MM.1S (cell line): ENCODE data around the gene RAB24.

Experiments used
- DNase-seq: peaks from one replicate; pipeline ENCODE4 v3.0.0-alpha.2; 2015
- H2AFZ ChIP-seq: fragments of 300-600 bp; sonication (generic); 2 replicates; pipeline ENCODE4 v1.6.0; 2016; ENCODE audit warnings: antibody characterized with exemption, low read length
- H3F3A ChIP-seq: fragments of 300-600 bp; sonication (generic); 2 replicates; pipeline ENCODE4 v1.6.1; 2016; ENCODE audit warnings: mild to moderate bottlenecking, antibody characterized with exemption, low read length, moderate library complexity, mixed read lengths; ENCODE audit not compliant: insufficient read depth
- H3K27ac ChIP-seq: fragments of 300-600 bp; sonication (generic); 2 replicates; pipeline ENCODE4 v1.5.1; 2016; ENCODE audit warnings: mild to moderate bottlenecking, low read length
- H3K27me3 ChIP-seq: fragments of 300-600 bp; sonication (generic); replicated peaks from 2 replicates; pipeline ENCODE4 v1.6.0; 2016; ENCODE audit warnings: low read length; ENCODE audit not compliant: insufficient read depth
- H3K36me3 ChIP-seq: fragments of 300-600 bp; sonication (generic); replicated peaks from 2 replicates; pipeline ENCODE4 v1.6.1; 2016; ENCODE audit warnings: mild to moderate bottlenecking, low read length, mixed read lengths; ENCODE audit not compliant: insufficient read depth
- H3K4me1 ChIP-seq: fragments of 300-600 bp; sonication (generic); 2 replicates; pipeline ENCODE4 v1.6.1; 2016; ENCODE audit warnings: low read length, mixed read lengths
- H3K4me2 ChIP-seq: fragments of 300-600 bp; sonication (generic); 2 replicates; pipeline ENCODE4 v1.6.0; 2016; ENCODE audit warnings: low read depth, low read length
- H3K4me3 ChIP-seq: fragments of 300-600 bp; sonication (generic); 2 replicates; pipeline ENCODE4 v1.5.1; 2016; ENCODE audit warnings: low read length, mixed read lengths
- H3K79me2 ChIP-seq: fragments of 300-600 bp; sonication (generic); 2 replicates; pipeline ENCODE4 v1.6.1; 2016; ENCODE audit warnings: mixed run types, low read length, mixed read lengths
- H3K9ac ChIP-seq: fragments of 300-600 bp; sonication (generic); 2 replicates; pipeline ENCODE4 v1.6.1; 2016; ENCODE audit warnings: low read length, mixed read lengths
- H3K9me2 ChIP-seq: fragments of 300-600 bp; sonication (generic); replicated peaks from 2 replicates; pipeline ENCODE4 v1.6.1; 2016; ENCODE audit warnings: mild to moderate bottlenecking, low read length, mixed read lengths; ENCODE audit not compliant: insufficient read depth
- H3K9me3 ChIP-seq: fragments of 300-600 bp; sonication (generic); replicated peaks from 2 replicates; pipeline ENCODE4 v1.6.1; 2016; ENCODE audit warnings: mild to moderate bottlenecking, low read length, mixed read lengths; ENCODE audit not compliant: insufficient read depth
- H4K20me1 ChIP-seq: fragments of 300-600 bp; sonication (generic); 2 replicates; pipeline ENCODE4 v1.6.1; 2016; ENCODE audit warnings: mild to moderate bottlenecking, low read length, moderate library complexity, mixed read lengths; ENCODE audit not compliant: insufficient read depth
- CTCF ChIP-seq: fragments of 300-600 bp; sonication (generic); IDR thresholded peaks from 2 replicates; pipeline ENCODE4 v1.5.1; 2016; ENCODE audit warnings: antibody characterized with exemption, low read length, mixed read lengths
- EZH2 ChIP-seq: fragments of 300-600 bp; sonication (generic); optimal IDR thresholded peaks from 2 replicates; pipeline ENCODE3; 2017; ENCODE audit warnings: low read depth, mild to moderate bottlenecking, antibody characterized with exemption, low read length, mixed read lengths
- EZH2phosphoT487 ChIP-seq: fragments of 300-600 bp; sonication (generic); IDR thresholded peaks from 2 replicates; pipeline ENCODE4 v1.6.1; 2018; ENCODE audit warnings: antibody characterized with exemption, low read length

RAB24 gene

GRCh38 chr5:177334781-177335700 lies 31.5 kb upstream of the RAB24 start:
- Histone ChIP-seq H3F3A (no peaks in the 10 kb centered on the region), H3K9ac (no peak overlapping the region), H3K4me2 (no peak overlapping the region), H3K9me2 (no peaks in the 10 kb centered on the region), H3K4me1 (no peaks in the 10 kb centered on the region), H2AFZ (no peak overlapping the region), H3K4me3 (no peak overlapping the region), H3K79me2 (peaks cover 32% of the 10 kb centered on the region), H3K36me3 (peaks cover 9% of the 10 kb centered on the region; the same call in 1 of the 2 replicates), H3K27ac (no peak overlapping the region), H3K9me3 (no peaks in the 10 kb centered on the region), H4K20me1 (0 out of 2 replicates have a peak, but pooled peaks cover 3% of the 10 kb centered on the region), H3K27me3 (no peaks in the 10 kb centered on the region)
- DNase-seq: no peak
- TF ChIP-seq EZH2phosphoT487: no peak
- no peak for TF ChIP-seq CTCF
- no peak for TF ChIP-seq EZH2

- Histone ChIP-seq H3K79me2 (peaks cover 24% of the 10 kb centered on the region), H3K27ac (no peak overlapping the region), H3K36me3 (peaks cover 9% of the 10 kb centered on the region; the same call in 1 of the 2 replicates), H3K27me3 (no peaks in the 10 kb centered on the region), H3K4me2 (no peak overlapping the region), H3K4me1 (no peaks in the 10 kb centered on the region), H3F3A (no peaks in the 10 kb centered on the region), H3K9me3 (no peaks in the 10 kb centered on the region), H3K9ac (no peak overlapping the region), H3K4me3 (no peak overlapping the region), H4K20me1 (no peaks in the 10 kb centered on the region), H3K9me2 (no peaks in the 10 kb centered on the region), H2AFZ (no peak overlapping the region)
- no peak for DNase-seq
- TF ChIP-seq EZH2: no peak
- no peak for TF ChIP-seq EZH2phosphoT487
- TF ChIP-seq CTCF: no peak
Measured at GRCh38 chr5:177334155-177334551, 30.6 kb upstream of the RAB24 start.

- DNase-seq: no peak
- no peaks in the 10 kb centered on the region for H4K20me1 ChIP-seq
- peaks cover 18% of the 10 kb centered on the region for H3K79me2 ChIP-seq
- H3K27ac ChIP-seq: no peak overlapping the region
- no peak overlapping the region for H2AFZ ChIP-seq
- H3K9me2 ChIP-seq: no peaks in the 10 kb centered on the region
- no peak overlapping the region for H3K9ac ChIP-seq
- H3F3A ChIP-seq: no peaks in the 10 kb centered on the region
- H3K36me3 ChIP-seq: peaks cover 9% of the 10 kb centered on the region; the same call in 1 of the 2 replicates
- H3K4me3 ChIP-seq: no peak overlapping the region
- no peak overlapping the region for H3K4me2 ChIP-seq
- no peaks in the 10 kb centered on the region for H3K9me3 ChIP-seq
- H3K27me3 ChIP-seq: no peaks in the 10 kb centered on the region
- TF ChIP-seq EZH2 (no peak), EZH2phosphoT487 (no peak)
- no peaks in the 10 kb centered on the region for H3K4me1 ChIP-seq
Measured at GRCh38 chr5:177333420-177334154, 30.1 kb upstream of the RAB24 start.
